GM21529 (cell line): ENCODE results near the gene RPS26.
A peak's percentile ranks its signal among the peaks of the same experiment; 100 is the strongest.
"Not testable (repeated sequence)": the region's sequence is repeated elsewhere in the genome, so short reads cannot be mapped to it uniquely, and the experiment has no call there.

ENCODE experiments used
- ATAC-seq: cut with Tn5 transposase; IDR thresholded peaks from one replicate; pipeline ENCODE4 v1.9.1; 2021; ENCODE audit not compliant: unreplicated experiment

RPS26 gene

GRCh38 chr12:56077966-56078365 is 36.2 kb downstream of the RPS26 start:
- not testable (repeated sequence) for ATAC-seq

GRCh38 chr12:56078427-56078826 is 36.7 kb downstream of the RPS26 start:
- ATAC-seq: no peak

GRCh38 chr12:56078931-56079722 is 37.4 kb downstream of the RPS26 start:
- peak; percentile 72 for ATAC-seq

- no peak for ATAC-seq
These were observed 38.2 kb downstream of the RPS26 start, which contains the start of gene ERBB3 for GRCh38 chr12:56079723-56080555. TSS of gene ERBB3 (plus strand) at chr12:56080165. CDS start at chr12:56080301, 136 bp downstream.

GRCh38 chr12:56080556-56081138 is 38.9 kb downstream of the RPS26 start:
- no peak for ATAC-seq

GRCh38 chr12:56081393-56082347 is 40.0 kb downstream of the RPS26 start:
- ATAC-seq: no peak

GRCh38 chr12:56082382-56082781 is 40.7 kb downstream of the RPS26 start:
- ATAC-seq: no peak

GRCh38 chr12:56082967-56083366 is 41.2 kb downstream of the RPS26 start:
- ATAC-seq: no peak

GRCh38 chr12:56084958-56085543 is 43.3 kb downstream of the RPS26 start:
- ATAC-seq: no peak

- no peak for ATAC-seq
These were observed 44.4 kb downstream of the RPS26 start for GRCh38 chr12:56086096-56086495.

- ATAC-seq: no peak
These were observed 44.9 kb downstream of the RPS26 start for GRCh38 chr12:56086608-56087007.

- no peak for ATAC-seq
These were observed 45.5 kb downstream of the RPS26 start for GRCh38 chr12:56087220-56087619.
